Osteocyte (in vitro differentiated cells): ENCODE data around the gene ITM2B. TPM values are rescaled to one million over a fixed set of nuclear protein-coding genes. Genes with fewer than 3 reads are reported as not detected.

ENCODE experiments used
- DNase-seq: peaks from one replicate; pipeline ENCODE4 v3.0.0; 2021; ENCODE audit warnings: mixed read lengths; ENCODE audit not compliant: unreplicated experiment; ENCODE audit errors: extremely low spot score
- H3K27ac Mint-ChIP-seq: one replicate; pipeline ENCODE4 v1.8.0; 2021; ENCODE audit warnings: mild to moderate bottlenecking, mixed read lengths; ENCODE audit not compliant: unreplicated experiment
- H3K27me3 Mint-ChIP-seq: one replicate; pipeline ENCODE4 v1.8.0; 2021; ENCODE audit warnings: mixed read lengths; ENCODE audit not compliant: unreplicated experiment
- H3K36me3 Mint-ChIP-seq: one replicate; pipeline ENCODE4 v1.8.0; 2021; ENCODE audit warnings: mixed read lengths; ENCODE audit not compliant: unreplicated experiment
- H3K4me1 Mint-ChIP-seq: one replicate; pipeline ENCODE4 v1.8.0; 2021; ENCODE audit warnings: mixed read lengths; ENCODE audit not compliant: unreplicated experiment
- H3K4me3 Mint-ChIP-seq: one replicate; pipeline ENCODE4 v1.8.0; 2021; ENCODE audit warnings: mild to moderate bottlenecking, moderate library complexity, mixed read lengths; ENCODE audit not compliant: unreplicated experiment
- H3K9me3 Mint-ChIP-seq: one replicate; pipeline ENCODE4 v1.8.0; 2021; ENCODE audit warnings: mixed read lengths; ENCODE audit not compliant: unreplicated experiment
- CTCF ChIP-seq: fragments of 200-600 bp; sonication (generic); IDR thresholded peaks from 2 replicates; pipeline ENCODE4 v1.5.0; 2021; ENCODE audit warnings: antibody characterized with exemption, mild to moderate bottlenecking, moderate library complexity
- total RNA-seq: library from RNA; stranded (reverse); gene quantifications from 2 replicates; pipeline ENCODE4 v1.2.1, GENCODE V29; 2021

The ITM2B gene
- total RNA-seq, 1 donor from 2014 or later, result 510 TPM

- H3K36me3 Mint-ChIP-seq, result peaks cover 4% of the 10 kb centered on the region
- H3K4me3 Mint-ChIP-seq, result no peak overlapping the region
- DNase-seq, result no peak
- peaks cover 31% of the 10 kb centered on the region for H3K27me3 Mint-ChIP-seq
- no peak overlapping the region for H3K27ac Mint-ChIP-seq
- H3K9me3 Mint-ChIP-seq, result no peaks in the 10 kb centered on the region
- no peak for TF ChIP-seq CTCF
- peaks cover 22% of the 10 kb centered on the region for H3K4me1 Mint-ChIP-seq
Measured at GRCh38 chr13:48230541-48230940, 2.5 kb upstream of the ITM2B start.

- no peak overlapping the region for H3K27ac Mint-ChIP-seq
- TF ChIP-seq CTCF, result no peak
- H3K9me3 Mint-ChIP-seq, result no peaks in the 10 kb centered on the region
- peaks cover 4% of the 10 kb centered on the region for H3K36me3 Mint-ChIP-seq
- peaks cover 27% of the 10 kb centered on the region for H3K4me1 Mint-ChIP-seq
- DNase-seq, result no peak
- H3K27me3 Mint-ChIP-seq, result peaks cover 30% of the 10 kb centered on the region
- H3K4me3 Mint-ChIP-seq, result peak overlapping the region; percentile 23
Measured at GRCh38 chr13:48231080-48231479, 1.9 kb upstream of the ITM2B start.

GRCh38 chr13:48231933-48232332, 1.1 kb upstream of the ITM2B start:
- Mint-ChIP-seq H3K9me3 (no peaks in the 10 kb centered on the region), H3K27ac (no peak overlapping the region), H3K4me1 (peaks cover 36% of the 10 kb centered on the region), H3K4me3 (peak overlapping the region; percentile 92), H3K27me3 (peaks cover 22% of the 10 kb centered on the region), H3K36me3 (peaks cover 4% of the 10 kb centered on the region)
- TF ChIP-seq CTCF, result no peak
- no peak for DNase-seq

- DNase-seq, result no peak
- peaks cover 42% of the 10 kb centered on the region for H3K4me1 Mint-ChIP-seq
Measured at GRCh38 chr13:48232420-48233045, 473 bp upstream of the ITM2B start.

More at GRCh38 chr13:48232420-48233045, 473 bp upstream of the ITM2B start:
- H3K27ac Mint-ChIP-seq, result peak overlapping the region; percentile 54
- H3K4me3 Mint-ChIP-seq, result peak overlapping the region; percentile 92
- peaks cover 17% of the 10 kb centered on the region for H3K27me3 Mint-ChIP-seq
- TF ChIP-seq CTCF, result no peak
- no peaks in the 10 kb centered on the region for H3K9me3 Mint-ChIP-seq
- H3K36me3 Mint-ChIP-seq, result peaks cover 4% of the 10 kb centered on the region
